Panc1 (cell line): ENCODE measurements around the gene UROC1.

Source experiments
- CTCF ChIP-seq: fragments of 450-650 bp; IDR thresholded peaks from 2 replicates; pipeline ENCODE4 v1.5.1; 2017; ENCODE audit warnings: mild to moderate bottlenecking
- POLR2AphosphoS5 ChIP-seq: IDR thresholded peaks from 2 replicates; pipeline ENCODE4 v1.6.1; 2012; ENCODE audit warnings: mild to moderate bottlenecking, low read depth, low read length, moderate library complexity
- REST ChIP-seq, 2 experiments: IDR thresholded peaks; 2 replicates each; pipeline ENCODE4 v1.6.1; 2011 to 2012; ENCODE audit warnings: low read depth in 2 of 2, control low read depth in 1 of 2, low read length in 1 of 2, mild to moderate bottlenecking in 1 of 2, moderate library complexity in 1 of 2; ENCODE audit not compliant: insufficient read depth in 1 of 2

- TF ChIP-seq CTCF (no peak), POLR2AphosphoS5 (no peak), REST (IDR thresholded peaks at IDR 0.05; ENCODE audit: insufficient read depth in 1 of 2, low read depth in 2 of 2, low read length in 1 of 2) (no peak)
Observed at GRCh38 chr3:126517986-126518778, 609 bp upstream of the UROC1 start.
